ELF-1 (cell line): ENCODE measurements around the gene ZNF668.
A peak's percentile ranks its signal among the peaks of the same experiment; 100 is the strongest.

Source experiments
- DNase-seq: peaks from one replicate; pipeline ENCODE4 v3.0.0-alpha.2; 2016; ENCODE audit warnings: low read depth, low spot score

The ZNF668 gene

GRCh38 chr16:31073970-31074813, at the start of gene ZNF668, which contains the start of gene ZNF646:
Gene ZNF668, minus strand, starts transcription at chr16:31074240. Its CDS starts 9,781 bp downstream, at chr16:31064459.
Gene ZNF646, plus strand, starts transcription at chr16:31074422. Its CDS starts 1,903 bp downstream, at chr16:31076325.
- peak; percentile 99 for DNase-seq

DNA sequence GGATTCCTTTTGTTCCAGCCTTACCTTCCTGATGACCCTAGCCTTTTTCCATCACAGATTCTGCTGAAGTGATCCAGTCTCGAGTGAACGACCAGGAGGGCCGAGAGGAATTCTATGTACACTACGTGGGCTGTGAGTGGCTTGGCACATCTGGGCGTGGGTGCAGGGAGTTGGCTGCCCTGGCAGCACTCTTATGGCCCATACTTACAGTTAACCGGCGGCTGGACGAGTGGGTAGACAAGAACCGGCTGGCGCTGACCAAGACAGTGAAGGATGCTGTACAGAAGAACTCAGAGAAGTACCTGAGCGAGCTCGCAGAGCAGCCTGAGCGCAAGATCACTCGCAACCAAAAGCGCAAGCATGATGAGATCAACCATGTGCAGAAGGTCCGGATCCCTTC, 46.1 kb upstream of the ZNF668 start:
- DNase-seq = no peak

- DNase-seq = no peak
These were observed 44.4 kb upstream of the ZNF668 start for GRCh38 chr16:31118223-31119155.

DNA sequence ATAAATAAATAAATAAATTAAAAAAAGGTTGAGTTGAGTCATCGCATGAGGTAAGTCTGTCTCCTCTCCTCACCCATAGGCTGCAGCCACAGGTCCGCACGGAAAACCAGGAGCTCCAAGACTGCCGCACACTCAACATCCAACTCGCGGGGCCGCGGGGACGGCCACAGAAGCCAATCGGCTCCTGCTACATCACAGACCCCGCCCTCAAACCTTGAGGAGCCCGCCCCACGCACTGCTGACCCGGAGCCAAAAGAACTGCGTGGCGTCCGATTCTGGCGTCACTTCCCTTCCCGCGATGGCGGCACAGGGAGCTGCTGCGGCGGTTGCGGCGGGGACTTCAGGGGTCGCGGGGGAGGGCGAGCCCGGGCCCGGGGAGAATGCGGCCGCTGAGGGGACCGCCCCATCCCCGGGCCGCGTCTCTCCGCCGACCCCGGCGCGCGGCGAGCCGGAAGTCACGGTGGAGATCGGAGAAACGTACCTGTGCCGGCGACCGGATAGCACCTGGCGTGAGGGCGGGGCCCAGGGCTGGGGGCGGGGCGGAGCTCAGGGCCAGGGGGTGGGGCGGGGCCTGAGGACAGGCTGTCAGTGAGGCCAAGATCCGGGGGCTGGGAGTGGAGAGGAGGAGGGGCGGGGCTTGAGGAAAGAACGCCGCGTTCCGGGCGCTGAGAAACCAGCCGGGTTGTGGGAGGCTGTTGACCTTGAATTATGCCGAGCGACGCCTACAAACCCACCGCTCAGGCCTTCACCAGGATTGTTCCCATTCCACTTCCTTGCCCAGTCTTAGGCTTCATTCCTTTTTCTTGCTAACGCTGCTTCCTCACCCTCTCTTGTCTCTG, 43.6 kb upstream of the ZNF668 start, which contains the start of gene KAT8:
TSS of gene KAT8 (plus strand) at position 281 of the 839 bp plus-strand sequence. CDS start at position 299, 18 bp downstream.
- DNase-seq = peak; percentile 97

GRCh38 chr16:31114468-31114867, 40.4 kb upstream of the ZNF668 start:
- DNase-seq = no peak

DNA sequence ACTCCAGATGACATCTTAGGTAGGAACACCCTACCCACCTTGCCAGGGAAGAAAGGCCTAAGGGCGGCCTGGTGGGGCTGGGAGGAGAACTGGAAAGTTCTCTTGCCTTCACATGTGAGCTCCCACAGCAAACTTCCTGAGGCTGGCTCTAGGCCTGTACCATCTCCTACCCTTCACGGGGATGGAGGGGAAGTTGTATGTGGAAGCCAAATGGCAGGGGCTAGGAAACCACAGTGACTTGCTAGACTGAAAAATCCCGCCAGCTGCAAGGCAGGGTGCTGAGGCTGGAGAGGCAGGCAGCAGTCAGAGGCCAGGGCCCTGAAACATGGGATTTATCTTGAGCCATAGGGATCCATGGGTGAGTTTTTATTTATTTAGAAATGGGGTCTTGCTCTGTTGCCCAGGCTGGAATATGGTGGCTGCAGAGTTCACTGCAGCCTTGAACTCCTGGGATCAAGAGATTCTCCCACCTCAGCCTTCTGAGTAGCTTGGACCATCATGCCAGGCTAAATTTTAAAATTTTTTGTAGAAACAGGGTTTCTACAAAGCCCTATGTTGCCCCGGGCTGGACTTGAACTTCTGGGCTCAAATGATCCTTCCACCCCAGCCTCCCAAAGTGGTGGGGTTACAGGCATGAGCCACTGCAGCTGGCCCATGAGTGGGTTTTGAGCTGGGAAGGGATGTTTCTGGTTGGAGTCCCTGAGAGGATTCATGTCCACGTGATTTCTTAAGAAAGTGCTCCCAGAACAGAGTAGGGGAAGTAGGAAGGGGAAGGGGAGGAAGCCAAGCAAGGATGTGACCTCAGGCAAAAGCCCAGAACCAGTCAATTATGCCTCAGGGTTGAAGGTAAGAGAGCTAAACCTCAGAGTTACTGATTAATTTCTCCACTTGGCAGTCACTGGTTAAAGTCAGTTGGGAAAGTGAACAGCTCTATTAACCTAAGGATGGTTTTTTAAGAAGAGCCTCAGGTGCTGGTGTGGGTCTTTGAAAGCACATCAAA, 39.4 kb upstream of the ZNF668 start:
- DNase-seq = no peak

- no peak for DNase-seq
These were observed 38.7 kb upstream of the ZNF668 start for GRCh38 chr16:31112711-31113110.

GRCh38 chr16:31111881-31112466, 37.9 kb upstream of the ZNF668 start:
- DNase-seq = no peak

DNA sequence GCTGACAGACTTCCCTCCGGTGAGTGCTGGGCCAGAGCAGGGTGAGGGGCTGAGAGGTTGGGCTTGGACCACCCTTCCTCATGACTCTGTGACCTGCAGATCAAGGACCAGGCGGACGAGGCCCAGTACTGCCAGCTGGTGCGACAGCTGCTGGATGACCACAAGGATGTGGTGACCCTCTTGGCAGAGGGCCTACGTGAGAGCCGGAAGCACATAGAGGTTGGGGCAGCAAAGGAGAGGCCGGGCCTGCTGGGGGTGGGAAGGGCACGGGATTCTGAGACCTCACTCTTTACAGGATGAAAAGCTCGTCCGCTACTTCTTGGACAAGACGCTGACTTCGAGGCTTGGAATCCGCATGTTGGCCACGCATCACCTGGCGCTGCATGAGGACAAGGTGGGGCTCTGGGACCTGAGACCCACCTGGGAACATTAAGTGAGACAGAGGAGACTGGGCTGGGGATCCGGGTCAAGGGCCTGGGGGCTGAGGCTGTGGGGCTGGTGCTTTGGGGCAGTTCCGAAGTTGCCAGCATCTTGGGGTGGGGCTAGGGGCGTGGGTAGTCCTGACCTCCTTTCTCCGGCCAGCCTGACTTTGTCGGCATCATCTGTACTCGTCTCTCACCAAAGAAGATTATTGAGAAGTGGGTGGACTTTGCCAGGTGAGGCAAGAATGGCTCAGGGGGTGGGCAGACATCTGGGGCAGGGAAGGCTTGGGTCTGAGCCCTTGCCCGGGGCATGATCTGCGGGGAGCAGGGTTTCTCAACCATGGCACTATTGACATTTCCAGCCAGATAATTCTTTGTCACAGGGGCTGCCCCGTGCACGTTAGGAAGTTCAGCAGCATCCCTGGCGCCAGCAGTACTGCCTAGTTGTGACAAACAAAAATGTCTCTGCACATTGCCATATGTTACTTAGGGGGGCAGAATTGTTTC, 36.3 kb upstream of the ZNF668 start:
- DNase-seq = no peak

GRCh38 chr16:31109622-31110021, 35.6 kb upstream of the ZNF668 start:
- no peak for DNase-seq

DNA sequence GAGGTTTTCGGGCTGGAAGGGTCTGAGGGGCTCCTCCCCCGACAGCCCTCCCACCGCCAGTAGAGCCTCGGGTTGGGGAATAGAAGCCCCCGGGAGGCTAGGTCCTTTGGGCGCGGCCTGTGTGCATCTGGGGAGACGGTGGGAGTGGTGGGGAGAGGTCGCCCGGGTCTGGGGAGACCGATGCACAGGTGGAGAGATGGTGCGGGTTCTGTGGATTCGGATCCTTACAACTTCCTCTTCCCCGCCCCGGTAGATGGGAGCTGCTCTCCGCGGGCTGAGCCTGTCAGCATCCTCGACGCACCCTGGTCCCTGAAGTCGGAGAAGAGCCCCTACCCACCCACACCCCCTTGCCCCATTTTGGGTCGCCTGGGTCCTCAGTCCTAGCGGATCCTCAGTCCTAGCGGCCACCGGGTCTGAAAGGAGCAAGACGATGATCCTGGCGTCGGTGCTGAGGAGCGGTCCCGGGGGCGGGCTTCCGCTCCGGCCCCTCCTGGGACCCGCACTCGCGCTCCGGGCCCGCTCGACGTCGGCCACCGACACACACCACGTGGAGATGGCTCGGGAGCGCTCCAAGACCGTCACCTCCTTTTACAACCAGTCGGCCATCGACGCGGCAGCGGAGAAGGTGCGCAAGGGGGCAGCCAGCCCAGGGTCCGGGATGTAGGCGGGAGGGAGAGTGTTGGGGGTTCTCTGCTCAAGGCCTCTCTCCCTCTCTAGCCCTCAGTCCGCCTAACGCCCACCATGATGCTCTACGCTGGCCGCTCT, 34.9 kb upstream of the ZNF668 start:
- DNase-seq = no peak

DNA sequence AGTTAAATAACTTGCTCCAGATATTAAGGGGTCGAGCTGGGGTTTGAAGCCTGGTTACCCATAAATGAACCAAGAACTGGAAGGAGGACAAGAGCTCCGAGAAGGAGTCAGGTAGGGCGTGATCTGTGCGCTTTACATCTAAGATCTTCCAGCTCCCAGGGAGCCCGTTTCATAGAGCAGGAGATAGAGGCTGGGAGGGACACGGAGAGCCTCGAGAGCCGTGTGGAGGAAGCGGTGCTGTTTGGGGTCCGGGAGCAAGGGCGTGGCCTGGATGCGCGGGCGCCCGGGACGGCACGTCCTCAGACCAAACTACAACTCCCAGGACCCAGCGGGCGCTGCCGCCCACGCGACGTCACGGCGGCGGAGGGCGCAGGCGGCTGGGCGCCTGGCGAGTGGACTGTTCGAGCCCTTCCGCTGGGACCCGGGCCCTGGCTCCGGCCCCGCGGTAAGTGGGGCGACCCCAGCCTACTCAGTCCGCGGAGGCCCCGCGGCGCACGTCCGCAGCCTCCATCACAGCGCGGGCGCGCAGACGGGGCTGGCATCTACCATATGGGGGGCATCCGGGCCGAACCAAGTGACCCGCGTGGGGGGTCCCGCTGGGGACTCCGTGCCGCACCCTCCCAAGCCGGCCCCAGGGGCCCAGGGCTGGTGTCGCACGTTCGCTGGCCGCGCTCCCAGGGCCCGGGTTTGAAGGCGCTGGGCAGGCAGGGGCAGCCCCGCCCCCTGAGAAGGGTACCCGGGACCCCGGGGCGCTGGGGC, 34.2 kb upstream of the ZNF668 start, which contains the start of gene BCKDK:
TSS of gene BCKDK (plus strand) at position 352 of the 759 bp plus-strand sequence. CDS start 838 bp downstream, outside the sequence.
- DNase-seq = peak; percentile 62

DNA sequence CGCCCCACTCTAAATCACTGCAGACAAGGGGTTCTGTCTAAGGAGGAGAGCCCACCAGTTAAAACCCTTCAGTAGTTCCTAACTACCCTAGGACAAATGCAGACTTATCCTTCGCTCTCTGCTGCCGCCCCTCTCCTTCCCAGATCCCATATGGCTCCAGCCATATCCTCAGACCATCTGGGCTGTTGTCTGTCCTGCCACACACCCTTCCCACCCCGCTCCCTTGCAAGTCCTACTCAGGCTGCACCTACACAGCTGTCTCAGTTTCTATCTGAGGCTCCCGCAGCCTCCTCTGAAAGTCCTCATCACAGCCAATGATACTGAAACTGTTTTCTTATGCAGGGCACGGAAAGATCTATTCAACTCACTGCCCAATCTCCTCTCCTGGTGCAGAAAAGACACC, 33.4 kb upstream of the ZNF668 start:
- no peak for DNase-seq

- DNase-seq = no peak
These were observed 32.7 kb upstream of the ZNF668 start for GRCh38 chr16:31106509-31107464.

DNA sequence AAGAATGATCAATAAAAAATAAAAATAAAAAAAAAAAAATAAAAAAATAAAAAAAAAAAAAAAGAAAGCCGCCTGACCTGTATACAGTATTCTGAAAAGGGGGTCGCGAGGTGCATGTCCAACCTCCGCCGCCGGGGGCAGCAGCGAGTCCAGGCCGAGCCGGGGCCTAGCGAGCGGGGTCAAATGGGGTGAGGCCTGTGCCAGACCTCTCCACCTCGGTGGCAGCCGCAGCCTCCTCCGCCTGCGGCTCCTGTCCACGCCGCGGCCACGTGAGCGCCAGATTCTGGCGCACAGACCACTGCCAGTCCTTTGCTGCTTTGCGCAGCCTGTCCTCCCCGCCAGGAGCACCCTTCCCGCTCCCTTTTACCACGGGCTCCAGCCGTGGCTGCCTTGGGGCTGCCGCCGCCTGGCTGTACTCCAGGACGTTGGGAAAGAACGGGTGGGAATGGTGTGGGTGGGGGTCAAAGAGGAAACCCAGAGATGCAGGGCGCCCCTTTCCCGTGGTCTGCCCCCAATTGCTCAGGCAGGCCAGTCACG, 31.7 kb upstream of the ZNF668 start:
- DNase-seq = peak; percentile 92
